Lung (tissue), 12 donors: ENCODE data around the gene MED31. TPM values are rescaled to one million over a fixed set of nuclear protein-coding genes. Genes with fewer than 3 reads are reported as not detected.

Source experiments
- ATAC-seq: fragments of 200-7000 bp; cut with Tn5 transposase; one replicate; pipeline ENCODE4 v1.9.1; 2020; ENCODE audit warnings: moderate number of reproducible peaks; ENCODE audit not compliant: insufficient read depth, low FRiP score
- DNase-seq, 3 donors: peaks; one replicate each; pipeline ENCODE4 v3.0.0-alpha.2; 2013 to 2017
- H3K27ac ChIP-seq, 2 donors: one replicate each; pipeline ENCODE4 v1.5.1; 2013; ENCODE audit warnings: mild to moderate bottlenecking in 2 of 2, moderate library complexity in 2 of 2, control low read depth in 1 of 2, inconsistent platforms in 1 of 2, low read depth in 1 of 2, low read length in 1 of 2
- H3K27me3 ChIP-seq, 3 donors: one replicate each; pipeline ENCODE4 v1.5.1; 2013; ENCODE audit warnings: low read length in 2 of 3; ENCODE audit not compliant: control insufficient read depth in 3 of 3, insufficient read depth in 3 of 3
- H3K36me3 ChIP-seq, 4 donors: one replicate each; pipeline ENCODE4 v1.5.1; 2013; ENCODE audit warnings: low read length in 4 of 4, mild to moderate bottlenecking in 1 of 4, moderate library complexity in 1 of 4; ENCODE audit not compliant: control insufficient read depth in 4 of 4, insufficient read depth in 4 of 4
- H3K4me1 ChIP-seq, 5 donors: one replicate each; pipeline ENCODE4 v1.5.1; 2013; ENCODE audit warnings: low read length in 5 of 5, mild to moderate bottlenecking in 2 of 5, moderate library complexity in 1 of 5; ENCODE audit not compliant: control insufficient read depth in 5 of 5, insufficient read depth in 5 of 5
- H3K4me3 ChIP-seq: one replicate; pipeline ENCODE4 v1.5.1; 2013; ENCODE audit warnings: mild to moderate bottlenecking, control low read depth, moderate library complexity
- H3K9ac ChIP-seq, 2 donors: one replicate each; pipeline ENCODE4 v1.5.1; 2013; ENCODE audit warnings: low read length in 2 of 2, control low read depth in 1 of 2; ENCODE audit not compliant: insufficient read depth in 1 of 2
- H3K9me3 ChIP-seq, 4 donors: one replicate each; pipeline ENCODE4 v1.5.1; 2013; ENCODE audit warnings: low read length in 3 of 4, mild to moderate bottlenecking in 1 of 4, moderate library complexity in 1 of 4; ENCODE audit not compliant: control insufficient read depth in 4 of 4, insufficient read depth in 3 of 4
- WGBS, 2 donors: extraction: QIAGEN DNeasy Blood & Tissue Kit; methylation state at CpG; one replicate each; pipeline ENCODE4 v1.1.7; 2013; 5-methylcytosine and 5-hydroxymethylcytosine counted together
- polyA plus RNA-seq, 2 donors: library from polyadenylated mRNA; stranded (reverse); fragments of 200-250 nt; gene quantifications; one replicate each; pipeline ENCODE4 v1.2.1, GENCODE V29; 2013
- total RNA-seq, 2 donors: library from RNA; depleted of rRNA in 1 of 2; stranded (reverse); fragments of >200 nt in 1 of 2; gene quantifications; one replicate each; pipeline ENCODE4 v1.2.1, GENCODE V29; 2014 to 2021
- TF ChIP-seq, protein P1 (sequence below): IDR thresholded peaks from 2 replicates; pipeline ENCODE4 v1.5.1; 2012; ENCODE audit warnings: mild to moderate bottlenecking; ENCODE audit errors: control extremely low read depth, extremely low read depth
- donor health status: control.
- donor health status: control.
- donor health status: Bipolar disorder and iron deficiency.
- donor health status: healthy.
- donor health status: DM: yes; HTN: yes; CAD: no.

MED31 gene
- total and polyA plus RNA-seq, 4 donors, result 16.6 to 27.7 (median 19.2) TPM

DNA sequence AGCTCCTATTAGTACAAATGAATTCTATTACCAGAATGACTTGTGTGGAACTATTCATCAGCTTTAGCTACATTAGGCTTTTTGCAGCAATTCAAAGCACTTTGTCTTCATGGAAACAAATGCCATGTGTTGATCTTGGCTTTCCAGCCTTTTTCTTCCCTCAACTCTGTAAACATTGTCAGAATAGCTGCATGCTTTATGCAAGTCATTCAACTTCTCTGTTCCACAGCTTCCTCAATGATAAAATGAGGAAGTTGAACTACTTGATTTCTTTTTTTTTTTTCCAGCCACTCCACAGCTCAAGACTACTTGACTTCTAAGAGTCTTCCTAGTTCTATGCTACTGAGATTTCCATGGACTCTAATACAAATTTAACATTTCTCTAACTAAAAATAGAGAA lies 52.0 kb downstream of the MED31 start:
- Histone ChIP-seq H3K27me3 (no peaks in the 10 kb centered on the region), H3K36me3 (peaks cover 12 to 53% (median 32%) of the 10 kb centered on the region in 4 donors), H3K27ac (no peak overlapping the region), H3K9me3 (no peaks in the 10 kb centered on the region), H3K4me3 (no peak overlapping the region), H3K9ac (no peak overlapping the region), H3K4me1 (peaks cover 0 to 32% (median 5%) of the 10 kb centered on the region in 5 donors)
- DNase-seq (peak in 2 of 3 donors; percentile 66 to 79), ATAC-seq (peak; percentile 72)
- TF ChIP-seq, protein P1, sequence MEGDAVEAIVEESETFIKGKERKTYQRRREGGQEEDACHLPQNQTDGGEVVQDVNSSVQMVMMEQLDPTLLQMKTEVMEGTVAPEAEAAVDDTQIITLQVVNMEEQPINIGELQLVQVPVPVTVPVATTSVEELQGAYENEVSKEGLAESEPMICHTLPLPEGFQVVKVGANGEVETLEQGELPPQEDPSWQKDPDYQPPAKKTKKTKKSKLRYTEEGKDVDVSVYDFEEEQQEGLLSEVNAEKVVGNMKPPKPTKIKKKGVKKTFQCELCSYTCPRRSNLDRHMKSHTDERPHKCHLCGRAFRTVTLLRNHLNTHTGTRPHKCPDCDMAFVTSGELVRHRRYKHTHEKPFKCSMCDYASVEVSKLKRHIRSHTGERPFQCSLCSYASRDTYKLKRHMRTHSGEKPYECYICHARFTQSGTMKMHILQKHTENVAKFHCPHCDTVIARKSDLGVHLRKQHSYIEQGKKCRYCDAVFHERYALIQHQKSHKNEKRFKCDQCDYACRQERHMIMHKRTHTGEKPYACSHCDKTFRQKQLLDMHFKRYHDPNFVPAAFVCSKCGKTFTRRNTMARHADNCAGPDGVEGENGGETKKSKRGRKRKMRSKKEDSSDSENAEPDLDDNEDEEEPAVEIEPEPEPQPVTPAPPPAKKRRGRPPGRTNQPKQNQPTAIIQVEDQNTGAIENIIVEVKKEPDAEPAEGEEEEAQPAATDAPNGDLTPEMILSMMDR, result no peak

DNA sequence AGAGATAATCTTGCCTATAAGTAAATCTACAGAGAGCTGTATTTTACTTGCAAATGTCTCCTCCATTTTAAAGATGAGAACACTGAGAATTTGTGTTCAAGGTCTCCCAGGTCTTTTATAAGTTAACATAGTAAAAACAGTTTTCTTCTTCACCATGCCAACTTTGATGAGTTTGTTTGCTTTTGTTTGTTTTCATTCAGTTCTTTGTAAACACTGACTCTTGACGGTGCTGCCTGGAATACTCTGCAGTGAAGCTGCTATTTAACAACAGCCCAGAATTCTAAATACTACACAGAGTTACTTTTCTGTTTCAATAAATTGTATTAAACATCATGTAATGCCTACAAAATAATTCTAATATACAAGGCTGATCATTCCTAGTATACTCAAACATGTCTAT lies 53.7 kb downstream of the MED31 start:
- Histone ChIP-seq H3K9me3 (no peaks in the 10 kb centered on the region), H3K27me3 (no peaks in the 10 kb centered on the region), H3K4me3 (no peak overlapping the region), H3K9ac (no peak overlapping the region), H3K36me3 (peaks cover 13 to 55% (median 34%) of the 10 kb centered on the region in 4 donors), H3K4me1 (peaks cover 0 to 21% (median 3%) of the 10 kb centered on the region in 5 donors), H3K27ac (no peak overlapping the region)
- DNase-seq (no peak), ATAC-seq (no peak)
- TF ChIP-seq, protein P1, result no peak
- 48 to 74% methylated on average over 1 of the region's 1 CpG for WGBS, 2 donors

DNA sequence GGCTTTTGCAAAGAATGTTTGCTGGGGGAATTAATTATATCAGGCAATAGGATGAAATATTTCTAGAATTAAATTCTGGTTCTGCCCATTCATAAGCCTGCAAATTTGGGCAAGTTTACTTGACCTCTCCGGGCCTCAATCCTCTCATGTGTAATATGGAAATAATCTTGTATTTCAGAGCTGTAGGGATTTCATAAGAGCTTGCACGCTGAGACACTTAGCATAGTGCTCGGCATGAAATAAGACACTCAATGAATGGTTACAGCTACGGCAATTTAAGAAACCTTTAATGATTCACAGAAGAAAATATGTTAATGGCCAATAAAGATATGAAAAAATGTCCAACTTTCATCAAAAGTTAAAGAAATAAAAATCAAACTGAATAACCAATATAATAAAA lies 54.5 kb downstream of the MED31 start:
- DNase-seq (no peak), ATAC-seq (no peak)
- WGBS, 2 donors, result 72 to 86% methylated on average over 4 of the region's 4 CpGs
- TF ChIP-seq, protein P1, result no peak
- H3K4me3 ChIP-seq, result no peak overlapping the region
- no peak overlapping the region for H3K27ac ChIP-seq
- H3K4me1 ChIP-seq, result peaks cover 0 to 21% (median 3%) of the 10 kb centered on the region in 5 donors
- H3K9me3 ChIP-seq, result no peaks in the 10 kb centered on the region
- peaks cover 13 to 50% (median 35%) of the 10 kb centered on the region in 4 donors for H3K36me3 ChIP-seq
- H3K27me3 ChIP-seq, result no peaks in the 10 kb centered on the region
- H3K9ac ChIP-seq, result no peak overlapping the region

DNA sequence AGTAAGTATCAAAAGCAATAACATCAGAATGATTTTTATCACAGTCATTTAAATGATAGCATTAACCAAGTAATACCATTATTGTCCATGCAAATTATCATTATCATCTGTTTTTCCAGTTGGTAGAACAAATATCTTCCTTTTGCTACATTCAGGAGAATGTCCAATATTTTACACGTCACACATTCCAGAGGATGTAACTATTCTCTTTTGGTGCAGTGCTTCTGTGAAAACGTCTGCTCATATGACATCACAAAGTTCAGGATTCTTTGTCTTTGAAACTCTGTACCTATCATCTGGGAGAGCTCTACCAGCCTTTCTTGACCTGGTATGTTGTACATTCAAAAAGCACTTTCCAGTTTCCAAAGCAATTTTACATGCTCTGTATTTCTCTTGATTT lies 54.9 kb downstream of the MED31 start:
- Histone ChIP-seq H3K9ac (no peak overlapping the region), H3K36me3 (peaks cover 13 to 51% (median 37%) of the 10 kb centered on the region in 4 donors), H3K9me3 (no peaks in the 10 kb centered on the region), H3K27me3 (no peaks in the 10 kb centered on the region), H3K4me3 (no peak overlapping the region), H3K4me1 (peaks cover 0 to 25% (median 3%) of the 10 kb centered on the region in 5 donors), H3K27ac (no peak overlapping the region)
- TF ChIP-seq, protein P1, result no peak
- DNase-seq (no peak), ATAC-seq (no peak)
- 73 to 92% methylated on average over 2 of the region's 2 CpGs for WGBS, 2 donors
